H1 (cell line): ENCODE measurements around the gene PABPN1. TPM values are rescaled to one million over a fixed set of nuclear protein-coding genes. Genes with fewer than 3 reads are reported as not detected.

Source experiments
- CHD1 ChIP-seq: IDR thresholded peaks from 2 replicates; pipeline ENCODE4 v1.6.1; 2012; ENCODE audit warnings: low read depth, low read length, improper control_type of control experiment
- CHD2 ChIP-seq: IDR thresholded peaks from 2 replicates; pipeline ENCODE4 v1.6.1; 2012; ENCODE audit warnings: low read length, improper control_type of control experiment
- JUN ChIP-seq: IDR thresholded peaks from 2 replicates; pipeline ENCODE4 v1.6.1; 2011; ENCODE audit warnings: low read depth, mild to moderate bottlenecking, improper control_type of control experiment, low read length
- RFX5 ChIP-seq: IDR thresholded peaks from 2 replicates; pipeline ENCODE4 v1.6.1; 2011; ENCODE audit warnings: low read depth, low read length, improper control_type of control experiment, borderline replicate concordance
- SIRT6 ChIP-seq: IDR thresholded peaks from one replicate; pipeline ENCODE4 v1.7.1; 2012; ENCODE audit warnings: low read length, inconsistent platforms
- TAF1 ChIP-seq: IDR thresholded peaks from 2 replicates; pipeline ENCODE4 v1.6.1; 2011; ENCODE audit warnings: mild to moderate bottlenecking, low read depth, low read length
- ZNF274 ChIP-seq: IDR thresholded peaks from 2 replicates; pipeline ENCODE4 v1.7.0; 2012; ENCODE audit warnings: low read length, borderline replicate concordance; ENCODE audit errors: extremely low read depth
- polyA plus RNA-seq, 7 experiments: library from polyadenylated mRNA; depleted of rRNA in 3 of 7; stranded (reverse) in 5 of 7; unstranded in 2 of 7; fragments of >200 nt in 5 of 7; fragments of 200-250 nt in 2 of 7; gene quantifications; 1 replicate in 5 of 7; 2 replicates in 1 of 7; 4 replicates in 1 of 7; pipeline versions ENCODE4 v1.2.1 to v1.2.3, GENCODE V29; 2011 to 2013; ENCODE audit warnings: missing spikeins in 2 of 7, mixed read lengths in 2 of 7
- total RNA-seq: library from RNA; stranded (reverse); fragmentation: NEBNext Ultra II Directional; extraction: Animal tissue kit (Norgen Biotek cat#: 25700); gene quantifications from 2 replicates; pipeline ENCODE4 v1.2.1, GENCODE V29; 2021
- TF ChIP-seq, protein P1 (sequence below): IDR thresholded peaks from 2 replicates; pipeline ENCODE4 v1.6.1; 2012; ENCODE audit warnings: inconsistent platforms

PABPN1 gene
- total and polyA plus RNA-seq, 2 of the 8 experiments (the other 6 are each of a cell fraction or from before 2014, with no cell fraction given), result 300 to 331 TPM

DNA sequence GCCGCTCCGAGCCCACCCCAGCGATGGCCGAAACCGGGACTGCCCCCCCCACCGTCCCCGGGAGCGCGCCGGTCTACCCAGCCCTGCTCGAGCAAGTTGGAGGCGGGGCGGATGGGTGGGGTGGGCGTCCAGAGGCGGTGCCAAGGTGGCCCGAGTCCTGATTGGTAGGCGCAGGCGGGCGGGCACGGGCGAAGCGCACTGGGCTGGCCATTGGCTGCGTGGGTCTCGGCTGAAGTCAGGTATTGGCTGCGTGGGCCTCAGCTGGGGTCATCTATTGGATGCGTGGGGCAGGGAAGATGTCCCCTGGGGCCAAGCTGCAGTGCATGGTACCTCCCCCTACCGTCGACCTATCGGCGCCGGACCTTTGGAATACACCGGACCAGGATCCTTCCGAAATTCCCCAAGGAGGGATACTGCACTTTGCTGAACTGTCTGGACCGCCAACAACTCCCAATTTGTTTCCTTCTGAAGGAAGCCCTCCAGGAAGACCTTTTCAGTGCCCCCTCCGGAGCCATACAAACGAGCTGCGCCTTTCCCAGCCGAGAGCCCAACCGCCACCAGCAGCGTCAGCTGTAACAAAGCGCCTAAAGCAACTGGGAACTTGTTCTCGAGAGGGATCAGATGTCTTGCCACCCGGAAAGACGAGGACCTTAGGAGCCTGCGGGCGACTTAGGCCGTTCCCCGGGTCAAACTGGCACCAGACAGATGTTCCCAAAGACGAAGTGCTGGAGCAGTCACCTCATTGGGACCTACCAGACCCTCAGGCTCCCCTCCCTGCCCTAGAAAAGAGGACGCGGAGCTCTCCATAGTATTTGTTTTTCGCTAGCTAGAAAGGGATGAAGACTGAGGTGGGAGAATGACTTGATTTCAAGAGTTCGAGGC, 35.0 kb upstream of the PABPN1 start, which contains the start of gene HOMEZ (continued):
- TF ChIP-seq JUN (no peak), ZNF274 (no peak), RFX5 (no peak), CHD2 (peak; percentile 73), TAF1 (0 out of 2 replicates have a peak, but pooled peaks have one; percentile 35), SIRT6 (no peak), CHD1 (no peak)
- TF ChIP-seq, protein P1, sequence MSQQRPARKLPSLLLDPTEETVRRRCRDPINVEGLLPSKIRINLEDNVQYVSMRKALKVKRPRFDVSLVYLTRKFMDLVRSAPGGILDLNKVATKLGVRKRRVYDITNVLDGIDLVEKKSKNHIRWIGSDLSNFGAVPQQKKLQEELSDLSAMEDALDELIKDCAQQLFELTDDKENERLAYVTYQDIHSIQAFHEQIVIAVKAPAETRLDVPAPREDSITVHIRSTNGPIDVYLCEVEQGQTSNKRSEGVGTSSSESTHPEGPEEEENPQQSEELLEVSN, result no peak; the same call in 1 of the 2 replicates
